AG04449 (cell line): ENCODE data around the gene HEATR9.

ENCODE experiments used
- CTCF ChIA-PET: fragments of 350-600 bp; formaldehyde crosslinking; extraction: SDS; loops from one replicate; lab custom pipeline; 2021; ENCODE audit warnings: antibody characterized with exemption; lab: Yijun Ruan, JAX
- POLR2A ChIA-PET: fragments of 400-600, 350-600 bp; formaldehyde crosslinking; extraction: SDS; loops from one replicate; lab custom pipeline; 2020; ENCODE audit warnings: antibody characterized with exemption, inconsistent platforms; lab: Yijun Ruan, JAX
- DNase-seq: peaks from one replicate; pipeline ENCODE4 v3.0.0-alpha.2; 2010; ENCODE audit warnings: low read depth, low spot score
- H3K4me3 ChIP-seq: 2 replicates; pipeline ENCODE4 v1.5.1; 2011; ENCODE audit warnings: low read depth, mild to moderate bottlenecking, control low read depth, low read length
- CTCF ChIP-seq: IDR thresholded peaks from one replicate; pipeline ENCODE4 v1.5.1; 2011; ENCODE audit warnings: mild to moderate bottlenecking, moderate library complexity, low read length, control low read depth, inconsistent platforms; ENCODE audit not compliant: insufficient read depth; ENCODE audit errors: missing control alignments

HEATR9 gene

DNA sequence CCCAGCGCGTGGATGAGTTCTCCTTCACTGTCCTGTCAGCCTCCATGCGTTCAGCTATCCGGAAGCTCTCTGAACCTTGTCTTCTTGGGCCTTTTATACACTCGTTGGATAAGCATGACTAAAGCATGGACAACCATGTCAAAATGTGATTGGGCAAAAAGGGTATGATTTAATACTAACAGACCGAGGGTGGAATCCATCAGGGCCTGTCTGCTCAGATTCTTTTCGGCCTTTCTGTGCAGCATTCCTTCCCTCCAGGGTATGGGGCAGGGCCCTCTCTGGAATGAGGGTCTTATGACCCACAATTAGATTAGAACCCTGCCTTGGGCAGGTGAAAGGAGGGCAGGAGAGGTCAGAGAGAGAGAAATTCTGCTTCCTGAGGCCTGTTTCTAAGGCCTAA, 25.5 kb upstream of the HEATR9 start:
- POLR2A ChIA-PET, result no interaction called here

GRCh38 chr17:35893751-35894150, 25.1 kb upstream of the HEATR9 start:
- DNase-seq, result no peak
- H3K4me3 ChIP-seq, result no peak overlapping the region
- ChIA-PET POLR2A (no interaction called here), CTCF (no interaction called here)
- TF ChIP-seq CTCF, result no peak

More for the DNA sequence above, 25.5 kb upstream of the HEATR9 start:
- CTCF ChIA-PET, result no interaction called here
- no peak overlapping the region for H3K4me3 ChIP-seq
- no peak for DNase-seq
- TF ChIP-seq CTCF, result no peak

DNA sequence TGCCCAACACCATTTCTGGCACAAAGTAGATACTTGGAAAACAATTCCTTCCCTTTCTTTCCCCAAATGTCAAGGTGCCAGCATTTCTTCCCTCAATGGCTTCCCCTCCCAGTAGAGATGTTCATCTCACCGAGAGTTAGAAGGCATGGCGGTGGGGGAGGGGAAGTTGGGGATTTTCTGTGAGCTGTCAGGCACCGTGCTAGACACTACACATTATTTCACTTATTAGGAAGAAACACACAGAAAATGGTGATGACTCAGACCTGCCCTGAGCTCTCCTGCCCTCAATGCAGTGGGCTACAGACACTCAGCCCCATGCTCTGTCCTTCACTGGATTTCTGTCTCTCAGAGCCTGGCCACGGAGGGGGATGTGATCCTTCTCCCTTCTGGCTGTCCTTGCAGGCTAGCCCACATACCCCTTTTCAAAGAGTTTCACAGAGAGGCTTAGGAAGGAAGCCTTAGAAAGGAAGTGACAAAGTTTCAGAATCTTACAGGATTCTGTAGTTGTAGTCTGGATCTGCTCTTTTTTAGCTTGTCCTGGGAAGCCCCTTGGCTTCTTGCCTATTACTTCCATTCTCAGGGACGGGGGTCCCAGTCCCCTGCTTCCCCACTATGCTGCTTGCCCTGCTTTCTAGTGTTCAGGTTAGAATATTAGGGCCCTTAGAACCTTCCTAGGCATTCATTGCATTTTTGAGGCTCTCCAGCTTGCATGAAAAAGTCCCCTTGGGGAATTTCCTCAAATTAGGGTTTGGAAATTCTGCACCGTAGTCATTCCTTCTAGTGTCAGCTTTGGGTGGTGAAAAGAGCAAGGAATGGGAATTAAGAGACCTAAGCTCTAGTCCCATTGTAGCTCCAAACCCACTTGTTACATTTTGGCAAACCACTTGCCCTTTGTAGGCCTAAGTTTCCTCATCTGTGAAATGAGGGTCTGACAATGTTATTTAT, 23.7 kb upstream of the HEATR9 start:
- no peak for DNase-seq
- H3K4me3 ChIP-seq, result no peak overlapping the region
- ChIA-PET POLR2A (no interaction called here), CTCF (interaction anchor here (0.9 kb wide), 1 partner anchor 11 kb away, joined by 3 read pairs; no protein-coding TSS in a partner anchor)
- TF ChIP-seq CTCF, result no peak

GRCh38 chr17:35891269-35891668, 22.6 kb upstream of the HEATR9 start:
- TF ChIP-seq CTCF, result no peak
- POLR2A ChIA-PET, result no interaction called here
- H3K4me3 ChIP-seq, result no peak overlapping the region
- CTCF ChIA-PET, result no interaction called here
- no peak for DNase-seq

- no peak overlapping the region for H3K4me3 ChIP-seq
- no peak for TF ChIP-seq CTCF
- CTCF ChIA-PET, result interaction anchor here (0.6 kb wide), 1 partner anchor 42 kb away, joined by 3 read pairs; no protein-coding TSS in a partner anchor
- no peak for DNase-seq
- POLR2A ChIA-PET, result no interaction called here
These were observed 22.1 kb upstream of the HEATR9 start for GRCh38 chr17:35890774-35891155.
